ENCODE results near the gene SLC34A1. TPM values are rescaled to one million over a fixed set of nuclear protein-coding genes. Genes with fewer than 3 reads are reported as not detected.
"Not testable (repeated sequence)": the region's sequence is repeated elsewhere in the genome, so short reads cannot be mapped to it uniquely, and the experiment has no call there.

SLC34A1 gene
- total and polyA plus RNA-seq, 2 experiments from 2014 or later, result not detected

GRCh38 chr5:177343000-177343399 is 41.2 kb upstream of the SLC34A1 start:
- H3K9me3 Mint-ChIP-seq; H3K4me2 ChIP-seq; H3K4me1 ChIP-seq (ENCODE audit: insufficient read depth); H3K27ac Mint-ChIP-seq; H3K27me3 ChIP-seq (ENCODE audit: insufficient read depth); H3K27me3 Mint-ChIP-seq (ENCODE audit: insufficient read depth, low read depth, poor library complexity); H3K4me3 Mint-ChIP-seq; H3K4me3 ChIP-seq; H2AFZ ChIP-seq; H3K36me3 ChIP-seq (ENCODE audit: insufficient read depth); DNase-seq (ENCODE audit: low spot score); H3F3A ChIP-seq (replicated peaks; ENCODE audit: low read depth); H3K4me1 Mint-ChIP-seq; ATAC-seq; H3K9me2 ChIP-seq (ENCODE audit: insufficient read depth); H3K27ac ChIP-seq (ENCODE audit: low read depth): not testable (repeated sequence)
- peaks cover 79% of the 10 kb centered on the region for H3K79me2 ChIP-seq (replicated peaks; ENCODE audit: insufficient read depth)
- peaks cover 34% of the 10 kb centered on the region for H3K36me3 Mint-ChIP-seq (ENCODE audit: low read depth)
- H4K20me1 ChIP-seq (replicated peaks; ENCODE audit: insufficient read depth), result peaks cover 29% of the 10 kb centered on the region

- no peak overlapping the region for H2AFZ ChIP-seq
- H3K9me2 ChIP-seq (ENCODE audit: insufficient read depth), result no peaks in the 10 kb centered on the region
- no peak overlapping the region for H3K4me2 ChIP-seq
- peaks cover 33% of the 10 kb centered on the region for H4K20me1 ChIP-seq (replicated peaks; ENCODE audit: insufficient read depth)
- H3K4me3 Mint-ChIP-seq, result no peak overlapping the region
- H3K79me2 ChIP-seq (replicated peaks; ENCODE audit: insufficient read depth), result peaks cover 87% of the 10 kb centered on the region
- H3K4me1 Mint-ChIP-seq, result peaks cover 10% of the 10 kb centered on the region
- TF ChIP-seq, protein P1, sequence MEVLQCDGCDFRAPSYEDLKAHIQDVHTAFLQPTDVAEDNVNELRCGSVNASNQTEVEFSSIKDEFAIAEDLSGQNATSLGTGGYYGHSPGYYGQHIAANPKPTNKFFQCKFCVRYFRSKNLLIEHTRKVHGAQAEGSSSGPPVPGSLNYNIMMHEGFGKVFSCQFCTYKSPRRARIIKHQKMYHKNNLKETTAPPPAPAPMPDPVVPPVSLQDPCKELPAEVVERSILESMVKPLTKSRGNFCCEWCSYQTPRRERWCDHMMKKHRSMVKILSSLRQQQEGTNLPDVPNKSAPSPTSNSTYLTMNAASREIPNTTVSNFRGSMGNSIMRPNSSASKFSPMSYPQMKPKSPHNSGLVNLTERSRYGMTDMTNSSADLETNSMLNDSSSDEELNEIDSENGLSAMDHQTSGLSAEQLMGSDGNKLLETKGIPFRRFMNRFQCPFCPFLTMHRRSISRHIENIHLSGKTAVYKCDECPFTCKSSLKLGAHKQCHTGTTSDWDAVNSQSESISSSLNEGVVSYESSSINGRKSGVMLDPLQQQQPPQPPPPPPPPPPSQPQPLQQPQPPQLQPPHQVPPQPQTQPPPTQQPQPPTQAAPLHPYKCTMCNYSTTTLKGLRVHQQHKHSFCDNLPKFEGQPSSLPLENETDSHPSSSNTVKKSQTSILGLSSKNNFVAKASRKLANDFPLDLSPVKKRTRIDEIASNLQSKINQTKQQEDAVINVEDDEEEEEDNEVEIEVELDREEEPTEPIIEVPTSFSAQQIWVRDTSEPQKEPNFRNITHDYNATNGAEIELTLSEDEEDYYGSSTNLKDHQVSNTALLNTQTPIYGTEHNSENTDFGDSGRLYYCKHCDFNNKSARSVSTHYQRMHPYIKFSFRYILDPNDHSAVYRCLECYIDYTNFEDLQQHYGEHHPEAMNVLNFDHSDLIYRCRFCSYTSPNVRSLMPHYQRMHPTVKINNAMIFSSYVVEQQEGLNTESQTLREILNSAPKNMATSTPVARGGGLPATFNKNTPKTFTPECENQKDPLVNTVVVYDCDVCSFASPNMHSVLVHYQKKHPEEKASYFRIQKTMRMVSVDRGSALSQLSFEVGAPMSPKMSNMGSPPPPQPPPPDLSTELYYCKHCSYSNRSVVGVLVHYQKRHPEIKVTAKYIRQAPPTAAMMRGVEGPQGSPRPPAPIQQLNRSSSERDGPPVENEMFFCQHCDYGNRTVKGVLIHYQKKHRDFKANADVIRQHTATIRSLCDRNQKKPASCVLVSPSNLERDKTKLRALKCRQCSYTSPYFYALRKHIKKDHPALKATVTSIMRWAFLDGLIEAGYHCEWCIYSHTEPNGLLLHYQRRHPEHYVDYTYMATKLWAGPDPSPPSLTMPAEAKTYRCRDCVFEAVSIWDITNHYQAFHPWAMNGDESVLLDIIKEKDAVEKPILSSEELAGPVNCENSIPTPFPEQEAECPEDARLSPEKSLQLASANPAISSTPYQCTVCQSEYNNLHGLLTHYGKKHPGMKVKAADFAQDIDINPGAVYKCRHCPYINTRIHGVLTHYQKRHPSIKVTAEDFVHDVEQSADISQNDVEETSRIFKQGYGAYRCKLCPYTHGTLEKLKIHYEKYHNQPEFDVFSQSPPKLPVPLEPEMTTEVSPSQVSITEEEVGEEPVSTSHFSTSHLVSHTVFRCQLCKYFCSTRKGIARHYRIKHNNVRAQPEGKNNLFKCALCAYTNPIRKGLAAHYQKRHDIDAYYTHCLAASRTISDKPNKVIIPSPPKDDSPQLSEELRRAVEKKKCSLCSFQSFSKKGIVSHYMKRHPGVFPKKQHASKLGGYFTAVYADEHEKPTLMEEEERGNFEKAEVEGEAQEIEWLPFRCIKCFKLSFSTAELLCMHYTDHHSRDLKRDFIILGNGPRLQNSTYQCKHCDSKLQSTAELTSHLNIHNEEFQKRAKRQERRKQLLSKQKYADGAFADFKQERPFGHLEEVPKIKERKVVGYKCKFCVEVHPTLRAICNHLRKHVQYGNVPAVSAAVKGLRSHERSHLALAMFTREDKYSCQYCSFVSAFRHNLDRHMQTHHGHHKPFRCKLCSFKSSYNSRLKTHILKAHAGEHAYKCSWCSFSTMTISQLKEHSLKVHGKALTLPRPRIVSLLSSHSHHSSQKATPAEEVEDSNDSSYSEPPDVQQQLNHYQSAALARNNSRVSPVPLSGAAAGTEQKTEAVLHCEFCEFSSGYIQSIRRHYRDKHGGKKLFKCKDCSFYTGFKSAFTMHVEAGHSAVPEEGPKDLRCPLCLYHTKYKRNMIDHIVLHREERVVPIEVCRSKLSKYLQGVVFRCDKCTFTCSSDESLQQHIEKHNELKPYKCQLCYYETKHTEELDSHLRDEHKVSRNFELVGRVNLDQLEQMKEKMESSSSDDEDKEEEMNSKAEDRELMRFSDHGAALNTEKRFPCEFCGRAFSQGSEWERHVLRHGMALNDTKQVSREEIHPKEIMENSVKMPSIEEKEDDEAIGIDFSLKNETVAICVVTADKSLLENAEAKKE (CRISPR knock-in tag; IDR thresholded peaks at IDR 0.05), result no peak
- peaks cover 34% of the 10 kb centered on the region for H3K36me3 Mint-ChIP-seq (ENCODE audit: low read depth)
- H3K27ac ChIP-seq (ENCODE audit: low read depth), result no peak overlapping the region
- no peak for ATAC-seq
- H3F3A ChIP-seq (replicated peaks; ENCODE audit: low read depth), result no peaks in the 10 kb centered on the region
- H3K4me1 ChIP-seq (ENCODE audit: insufficient read depth), result no peaks in the 10 kb centered on the region; the same call in 1 of the 2 replicates
- no peak for DNase-seq (ENCODE audit: low spot score)
- no peak overlapping the region for H3K4me3 ChIP-seq
- 0 out of 2 replicates have a peak, but pooled peaks cover 6% of the 10 kb centered on the region for H3K36me3 ChIP-seq (ENCODE audit: insufficient read depth)
- H3K27ac Mint-ChIP-seq, result no peak overlapping the region
- no peaks in the 10 kb centered on the region for H3K27me3 ChIP-seq (ENCODE audit: insufficient read depth)
- H3K27me3 Mint-ChIP-seq (ENCODE audit: insufficient read depth, low read depth, poor library complexity), result peaks cover 1% of the 10 kb centered on the region
- H3K9me3 Mint-ChIP-seq, result no peaks in the 10 kb centered on the region
Observed at GRCh38 chr5:177343777-177344176, 40.5 kb upstream of the SLC34A1 start.

All from GM23338 (cell line).